ENCODE measurements around the gene TSPAN5.

- TF ChIP-seq POLR2A (IDR thresholded peaks at IDR 0.05) (no peak), CTCF (IDR thresholded peaks at IDR 0.05) (no peak), POLR2AphosphoS5 (IDR thresholded peaks at IDR 0.05) (no peak)
Measured at GRCh38 chr4:98642991-98643426, 15.4 kb downstream of the TSPAN5 start.

All from prostate gland (tissue), 2 donors.